GM23338 (cell line): ENCODE results near the gene VSIG4. TPM values are rescaled to one million over a fixed set of nuclear protein-coding genes. Genes with fewer than 3 reads are reported as not detected.

ENCODE experiments used
- ATAC-seq: fragments of 200-7000 bp; cut with Tn5 transposase; 3 replicates; pipeline ENCODE4 v1.9.1; 2020
- DNase-seq: peaks from one replicate; pipeline ENCODE4 v3.0.0-alpha.2; 2015; ENCODE audit warnings: low spot score
- H2AFZ ChIP-seq: fragments of 200-600 bp; sonication (generic); 2 replicates; pipeline ENCODE4 v1.8.0; 2016; ENCODE audit warnings: antibody characterized with exemption, mild to moderate bottlenecking, moderate library complexity
- H3F3A ChIP-seq: fragments of 200-600 bp; sonication (generic); replicated peaks from 2 replicates; pipeline ENCODE4 v1.8.0; 2017; ENCODE audit warnings: antibody characterized with exemption, mixed run types, low read depth
- H3K27ac ChIP-seq: fragments of 200-600 bp; sonication (generic); 2 replicates; pipeline ENCODE4 v1.6.1; 2016; ENCODE audit warnings: low read depth
- H3K27me3 ChIP-seq: fragments of 200-600 bp; sonication (generic); 2 replicates; pipeline ENCODE4 v1.8.0; 2016; ENCODE audit warnings: mild to moderate bottlenecking, mixed run types, moderate library complexity; ENCODE audit not compliant: insufficient read depth
- H3K36me3 ChIP-seq: fragments of 200-600 bp; sonication (generic); 2 replicates; pipeline ENCODE4 v1.8.0; 2016; ENCODE audit warnings: mild to moderate bottlenecking; ENCODE audit not compliant: insufficient read depth
- H3K4me1 ChIP-seq: fragments of 200-600 bp; sonication (generic); 2 replicates; pipeline ENCODE4 v1.8.0; 2016; ENCODE audit warnings: mild to moderate bottlenecking, moderate library complexity; ENCODE audit not compliant: insufficient read depth
- H3K4me2 ChIP-seq: fragments of 200-600 bp; sonication (generic); 2 replicates; pipeline ENCODE4 v1.7.1; 2017; ENCODE audit warnings: mixed run types
- H3K4me3 ChIP-seq: fragments of 200-600 bp; sonication (generic); 2 replicates; pipeline ENCODE4 v1.6.1; 2016; ENCODE audit warnings: mixed run types
- H3K79me2 ChIP-seq: fragments of 200-600 bp; sonication (generic); replicated peaks from 2 replicates; pipeline ENCODE4 v1.8.0; 2017; ENCODE audit warnings: mild to moderate bottlenecking; ENCODE audit not compliant: insufficient read depth
- H3K9me2 ChIP-seq: fragments of 200-600 bp; sonication (generic); 2 replicates; pipeline ENCODE4 v1.8.0; 2017; ENCODE audit not compliant: insufficient read depth
- H4K20me1 ChIP-seq: fragments of 200-600 bp; sonication (generic); replicated peaks from 2 replicates; pipeline ENCODE4 v1.8.0; 2017; ENCODE audit warnings: mild to moderate bottlenecking; ENCODE audit not compliant: insufficient read depth
- H3K27ac Mint-ChIP-seq: 2 replicates; pipeline ENCODE4 v1.8.0; 2020; ENCODE audit warnings: inconsistent platforms, mild to moderate bottlenecking, moderate library complexity, mixed read lengths
- H3K27me3 Mint-ChIP-seq: 3 replicates; pipeline ENCODE4 v1.8.0; 2022; ENCODE audit warnings: low read depth, mild to moderate bottlenecking, moderate library complexity, mixed read lengths, inconsistent platforms; ENCODE audit not compliant: insufficient read depth, poor library complexity
- H3K36me3 Mint-ChIP-seq: 3 replicates; pipeline ENCODE4 v1.8.0; 2021; ENCODE audit warnings: low read depth, mild to moderate bottlenecking, inconsistent platforms, moderate library complexity, mixed read lengths
- H3K4me1 Mint-ChIP-seq: 3 replicates; pipeline ENCODE4 v1.8.0; 2020; ENCODE audit warnings: mild to moderate bottlenecking, inconsistent platforms, mixed read lengths
- H3K4me3 Mint-ChIP-seq: 3 replicates; pipeline ENCODE4 v1.8.0; 2021; ENCODE audit warnings: moderate library complexity, mild to moderate bottlenecking, inconsistent platforms, mixed read lengths
- H3K9me3 Mint-ChIP-seq: 3 replicates; pipeline ENCODE4 v1.8.0; 2020; ENCODE audit warnings: moderate library complexity, mild to moderate bottlenecking, inconsistent platforms, mixed read lengths
- CREB1 ChIP-seq: fragments of 250-450 bp; sonication (Bioruptor Pico); IDR thresholded peaks from 2 replicates; pipeline ENCODE4 v1.5.0; 2020; ENCODE audit warnings: low read depth, mild to moderate bottlenecking, moderate library complexity
- EZH2 ChIP-seq: fragments of 200-600 bp; sonication (generic); IDR thresholded peaks from one replicate; pipeline ENCODE4 v1.8.0; 2017; ENCODE audit warnings: antibody characterized with exemption, mild to moderate bottlenecking, low read depth; ENCODE audit not compliant: unreplicated experiment
- JUNB ChIP-seq: IDR thresholded peaks from one replicate; pipeline ENCODE4 v1.6.1; 2016; ENCODE audit warnings: antibody characterized with exemption; ENCODE audit not compliant: unreplicated experiment
- NANOG ChIP-seq: IDR thresholded peaks from 2 replicates; pipeline ENCODE4 v1.6.1; 2016; ENCODE audit warnings: antibody characterized with exemption, borderline replicate concordance
- POLR2AphosphoS5 ChIP-seq: IDR thresholded peaks from 2 replicates; pipeline ENCODE4 v1.6.1; 2016; ENCODE audit warnings: antibody characterized with exemption, low read depth
- STAT1 ChIP-seq: IDR thresholded peaks from one replicate; pipeline ENCODE4 v1.6.1; 2016; ENCODE audit warnings: antibody characterized with exemption; ENCODE audit not compliant: unreplicated experiment
- ZNF114 ChIP-seq: fragments of 250-450 bp; sonication (Bioruptor Pico); IDR thresholded peaks from 2 replicates; pipeline ENCODE4 v1.5.0; 2020; ENCODE audit warnings: mild to moderate bottlenecking, moderate library complexity
- polyA plus RNA-seq: library from polyadenylated mRNA; unstranded; fragments of >200 nt; fragmentation: Nextera tagmentation; extraction: Ambion mirVana; gene quantifications from 2 replicates; pipeline ENCODE4 v1.2.1, GENCODE V29; 2016
- total RNA-seq: library from RNA; depleted of rRNA; stranded (reverse); fragments of >200 nt; shearing (Covaris generic); gene quantifications from 2 replicates; pipeline ENCODE4 v1.2.3, GENCODE V29; 2014
- TF ChIP-seq, protein P1 (sequence below): IDR thresholded peaks from 2 replicates; pipeline ENCODE4 v1.6.1; 2016; ENCODE audit warnings: antibody characterized with exemption
- TF ChIP-seq, protein P2 (sequence below), 2 experiments: fragments of 200-600 bp in 1 of 2; sonication (generic) in 1 of 2; conservative IDR thresholded peaks; 2 replicates each; pipeline versions ENCODE4 v1.5.1 to v1.6.1; 2016 to 2017; ENCODE audit warnings: antibody characterized with exemption in 2 of 2, low read depth in 2 of 2, mild to moderate bottlenecking in 2 of 2, moderate library complexity in 1 of 2
- TF ChIP-seq, protein P3 (sequence below): IDR thresholded peaks from one replicate; pipeline ENCODE4 v1.6.1; 2018; ENCODE audit warnings: antibody characterized with exemption; ENCODE audit not compliant: unreplicated experiment
- TF ChIP-seq, protein P4 (sequence below): fragments of 250-450 bp; sonication (Bioruptor Pico); IDR thresholded peaks from 2 replicates; pipeline ENCODE4 v1.5.0; 2020; ENCODE audit warnings: mild to moderate bottlenecking, moderate library complexity

The VSIG4 gene
- total and polyA plus RNA-seq, 2 experiments from 2014 or later: not detected

DNA sequence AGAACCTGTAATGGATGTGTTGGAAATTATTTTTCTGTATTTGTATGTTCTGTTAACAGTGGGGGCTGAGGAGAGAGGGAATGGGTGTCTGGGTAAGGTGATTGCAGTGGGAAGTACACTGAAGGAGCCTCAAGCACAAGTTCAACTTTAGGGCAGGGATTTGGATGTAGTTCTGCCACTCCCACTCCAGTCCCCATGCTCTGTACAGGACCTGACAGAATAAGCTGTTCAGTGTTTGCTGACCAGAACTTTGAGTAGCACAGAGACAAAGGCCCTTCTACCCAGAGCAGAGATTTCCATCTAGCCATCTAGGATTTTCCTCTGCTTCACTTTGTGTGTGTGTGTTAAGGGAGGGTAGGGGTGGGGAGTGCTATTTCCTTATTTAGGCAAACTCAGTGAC is 49.2 kb downstream of the VSIG4 start (continued):
- TF ChIP-seq, protein P1, sequence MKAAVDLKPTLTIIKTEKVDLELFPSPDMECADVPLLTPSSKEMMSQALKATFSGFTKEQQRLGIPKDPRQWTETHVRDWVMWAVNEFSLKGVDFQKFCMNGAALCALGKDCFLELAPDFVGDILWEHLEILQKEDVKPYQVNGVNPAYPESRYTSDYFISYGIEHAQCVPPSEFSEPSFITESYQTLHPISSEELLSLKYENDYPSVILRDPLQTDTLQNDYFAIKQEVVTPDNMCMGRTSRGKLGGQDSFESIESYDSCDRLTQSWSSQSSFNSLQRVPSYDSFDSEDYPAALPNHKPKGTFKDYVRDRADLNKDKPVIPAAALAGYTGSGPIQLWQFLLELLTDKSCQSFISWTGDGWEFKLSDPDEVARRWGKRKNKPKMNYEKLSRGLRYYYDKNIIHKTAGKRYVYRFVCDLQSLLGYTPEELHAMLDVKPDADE: no peak
- TF ChIP-seq CREB1 (no peak), EZH2 (no peak), JUNB (no peak), POLR2AphosphoS5 (no peak), ZNF114 (CRISPR knock-in tag) (no peak), STAT1 (no peak)
- TF ChIP-seq, protein P2, sequence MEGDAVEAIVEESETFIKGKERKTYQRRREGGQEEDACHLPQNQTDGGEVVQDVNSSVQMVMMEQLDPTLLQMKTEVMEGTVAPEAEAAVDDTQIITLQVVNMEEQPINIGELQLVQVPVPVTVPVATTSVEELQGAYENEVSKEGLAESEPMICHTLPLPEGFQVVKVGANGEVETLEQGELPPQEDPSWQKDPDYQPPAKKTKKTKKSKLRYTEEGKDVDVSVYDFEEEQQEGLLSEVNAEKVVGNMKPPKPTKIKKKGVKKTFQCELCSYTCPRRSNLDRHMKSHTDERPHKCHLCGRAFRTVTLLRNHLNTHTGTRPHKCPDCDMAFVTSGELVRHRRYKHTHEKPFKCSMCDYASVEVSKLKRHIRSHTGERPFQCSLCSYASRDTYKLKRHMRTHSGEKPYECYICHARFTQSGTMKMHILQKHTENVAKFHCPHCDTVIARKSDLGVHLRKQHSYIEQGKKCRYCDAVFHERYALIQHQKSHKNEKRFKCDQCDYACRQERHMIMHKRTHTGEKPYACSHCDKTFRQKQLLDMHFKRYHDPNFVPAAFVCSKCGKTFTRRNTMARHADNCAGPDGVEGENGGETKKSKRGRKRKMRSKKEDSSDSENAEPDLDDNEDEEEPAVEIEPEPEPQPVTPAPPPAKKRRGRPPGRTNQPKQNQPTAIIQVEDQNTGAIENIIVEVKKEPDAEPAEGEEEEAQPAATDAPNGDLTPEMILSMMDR (conservative IDR thresholded peaks at IDR 0.05; ENCODE audit: low read depth in 2 of 2): no peak

DNA sequence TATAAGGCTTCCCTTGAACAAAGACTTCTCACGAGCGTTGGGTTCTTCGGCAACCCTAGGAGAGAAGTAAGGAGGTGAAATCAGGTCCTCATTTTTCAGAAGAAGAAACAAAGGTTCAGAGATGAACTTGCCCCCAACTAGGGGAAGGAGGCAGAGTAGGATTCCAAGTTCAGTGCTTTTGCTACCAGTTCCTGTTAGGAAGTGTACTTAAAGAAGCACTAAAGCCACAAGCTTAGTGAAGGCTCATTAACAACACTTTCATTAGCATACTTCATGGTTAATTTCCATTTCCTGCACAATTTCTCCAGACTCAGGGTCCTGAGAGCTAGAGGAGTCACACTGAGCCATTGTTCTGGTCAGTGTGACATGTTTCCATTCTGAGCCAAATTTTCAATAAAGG is 52.1 kb downstream of the VSIG4 start:
- Mint-ChIP-seq H3K4me3 (no peak overlapping the region), H3K27ac (no peak overlapping the region), H3K9me3 (no peaks in the 10 kb centered on the region), H3K4me1 (peaks cover 9% of the 10 kb centered on the region; the same call in 2 of the 3 replicates), H3K27me3 (no peaks in the 10 kb centered on the region), H3K36me3 (no peaks in the 10 kb centered on the region)
- no peak for DNase-seq
- no peak for ATAC-seq
- Histone ChIP-seq H3K79me2 (no peaks in the 10 kb centered on the region), H4K20me1 (no peaks in the 10 kb centered on the region), H3K4me2 (no peak overlapping the region), H3K9me2 (no peaks in the 10 kb centered on the region), H3K4me1 (no peaks in the 10 kb centered on the region), H3F3A (no peaks in the 10 kb centered on the region), H2AFZ (no peak overlapping the region), H3K27me3 (no peaks in the 10 kb centered on the region), H3K4me3 (no peak overlapping the region), H3K27ac (no peak overlapping the region), H3K36me3 (no peaks in the 10 kb centered on the region)
- TF ChIP-seq, protein P3, sequence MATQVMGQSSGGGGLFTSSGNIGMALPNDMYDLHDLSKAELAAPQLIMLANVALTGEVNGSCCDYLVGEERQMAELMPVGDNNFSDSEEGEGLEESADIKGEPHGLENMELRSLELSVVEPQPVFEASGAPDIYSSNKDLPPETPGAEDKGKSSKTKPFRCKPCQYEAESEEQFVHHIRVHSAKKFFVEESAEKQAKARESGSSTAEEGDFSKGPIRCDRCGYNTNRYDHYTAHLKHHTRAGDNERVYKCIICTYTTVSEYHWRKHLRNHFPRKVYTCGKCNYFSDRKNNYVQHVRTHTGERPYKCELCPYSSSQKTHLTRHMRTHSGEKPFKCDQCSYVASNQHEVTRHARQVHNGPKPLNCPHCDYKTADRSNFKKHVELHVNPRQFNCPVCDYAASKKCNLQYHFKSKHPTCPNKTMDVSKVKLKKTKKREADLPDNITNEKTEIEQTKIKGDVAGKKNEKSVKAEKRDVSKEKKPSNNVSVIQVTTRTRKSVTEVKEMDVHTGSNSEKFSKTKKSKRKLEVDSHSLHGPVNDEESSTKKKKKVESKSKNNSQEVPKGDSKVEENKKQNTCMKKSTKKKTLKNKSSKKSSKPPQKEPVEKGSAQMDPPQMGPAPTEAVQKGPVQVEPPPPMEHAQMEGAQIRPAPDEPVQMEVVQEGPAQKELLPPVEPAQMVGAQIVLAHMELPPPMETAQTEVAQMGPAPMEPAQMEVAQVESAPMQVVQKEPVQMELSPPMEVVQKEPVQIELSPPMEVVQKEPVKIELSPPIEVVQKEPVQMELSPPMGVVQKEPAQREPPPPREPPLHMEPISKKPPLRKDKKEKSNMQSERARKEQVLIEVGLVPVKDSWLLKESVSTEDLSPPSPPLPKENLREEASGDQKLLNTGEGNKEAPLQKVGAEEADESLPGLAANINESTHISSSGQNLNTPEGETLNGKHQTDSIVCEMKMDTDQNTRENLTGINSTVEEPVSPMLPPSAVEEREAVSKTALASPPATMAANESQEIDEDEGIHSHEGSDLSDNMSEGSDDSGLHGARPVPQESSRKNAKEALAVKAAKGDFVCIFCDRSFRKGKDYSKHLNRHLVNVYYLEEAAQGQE: no peak
- TF ChIP-seq NANOG (no peak), ZNF114 (CRISPR knock-in tag) (no peak), JUNB (no peak), STAT1 (no peak), EZH2 (no peak), POLR2AphosphoS5 (no peak)
- TF ChIP-seq, protein P4, sequence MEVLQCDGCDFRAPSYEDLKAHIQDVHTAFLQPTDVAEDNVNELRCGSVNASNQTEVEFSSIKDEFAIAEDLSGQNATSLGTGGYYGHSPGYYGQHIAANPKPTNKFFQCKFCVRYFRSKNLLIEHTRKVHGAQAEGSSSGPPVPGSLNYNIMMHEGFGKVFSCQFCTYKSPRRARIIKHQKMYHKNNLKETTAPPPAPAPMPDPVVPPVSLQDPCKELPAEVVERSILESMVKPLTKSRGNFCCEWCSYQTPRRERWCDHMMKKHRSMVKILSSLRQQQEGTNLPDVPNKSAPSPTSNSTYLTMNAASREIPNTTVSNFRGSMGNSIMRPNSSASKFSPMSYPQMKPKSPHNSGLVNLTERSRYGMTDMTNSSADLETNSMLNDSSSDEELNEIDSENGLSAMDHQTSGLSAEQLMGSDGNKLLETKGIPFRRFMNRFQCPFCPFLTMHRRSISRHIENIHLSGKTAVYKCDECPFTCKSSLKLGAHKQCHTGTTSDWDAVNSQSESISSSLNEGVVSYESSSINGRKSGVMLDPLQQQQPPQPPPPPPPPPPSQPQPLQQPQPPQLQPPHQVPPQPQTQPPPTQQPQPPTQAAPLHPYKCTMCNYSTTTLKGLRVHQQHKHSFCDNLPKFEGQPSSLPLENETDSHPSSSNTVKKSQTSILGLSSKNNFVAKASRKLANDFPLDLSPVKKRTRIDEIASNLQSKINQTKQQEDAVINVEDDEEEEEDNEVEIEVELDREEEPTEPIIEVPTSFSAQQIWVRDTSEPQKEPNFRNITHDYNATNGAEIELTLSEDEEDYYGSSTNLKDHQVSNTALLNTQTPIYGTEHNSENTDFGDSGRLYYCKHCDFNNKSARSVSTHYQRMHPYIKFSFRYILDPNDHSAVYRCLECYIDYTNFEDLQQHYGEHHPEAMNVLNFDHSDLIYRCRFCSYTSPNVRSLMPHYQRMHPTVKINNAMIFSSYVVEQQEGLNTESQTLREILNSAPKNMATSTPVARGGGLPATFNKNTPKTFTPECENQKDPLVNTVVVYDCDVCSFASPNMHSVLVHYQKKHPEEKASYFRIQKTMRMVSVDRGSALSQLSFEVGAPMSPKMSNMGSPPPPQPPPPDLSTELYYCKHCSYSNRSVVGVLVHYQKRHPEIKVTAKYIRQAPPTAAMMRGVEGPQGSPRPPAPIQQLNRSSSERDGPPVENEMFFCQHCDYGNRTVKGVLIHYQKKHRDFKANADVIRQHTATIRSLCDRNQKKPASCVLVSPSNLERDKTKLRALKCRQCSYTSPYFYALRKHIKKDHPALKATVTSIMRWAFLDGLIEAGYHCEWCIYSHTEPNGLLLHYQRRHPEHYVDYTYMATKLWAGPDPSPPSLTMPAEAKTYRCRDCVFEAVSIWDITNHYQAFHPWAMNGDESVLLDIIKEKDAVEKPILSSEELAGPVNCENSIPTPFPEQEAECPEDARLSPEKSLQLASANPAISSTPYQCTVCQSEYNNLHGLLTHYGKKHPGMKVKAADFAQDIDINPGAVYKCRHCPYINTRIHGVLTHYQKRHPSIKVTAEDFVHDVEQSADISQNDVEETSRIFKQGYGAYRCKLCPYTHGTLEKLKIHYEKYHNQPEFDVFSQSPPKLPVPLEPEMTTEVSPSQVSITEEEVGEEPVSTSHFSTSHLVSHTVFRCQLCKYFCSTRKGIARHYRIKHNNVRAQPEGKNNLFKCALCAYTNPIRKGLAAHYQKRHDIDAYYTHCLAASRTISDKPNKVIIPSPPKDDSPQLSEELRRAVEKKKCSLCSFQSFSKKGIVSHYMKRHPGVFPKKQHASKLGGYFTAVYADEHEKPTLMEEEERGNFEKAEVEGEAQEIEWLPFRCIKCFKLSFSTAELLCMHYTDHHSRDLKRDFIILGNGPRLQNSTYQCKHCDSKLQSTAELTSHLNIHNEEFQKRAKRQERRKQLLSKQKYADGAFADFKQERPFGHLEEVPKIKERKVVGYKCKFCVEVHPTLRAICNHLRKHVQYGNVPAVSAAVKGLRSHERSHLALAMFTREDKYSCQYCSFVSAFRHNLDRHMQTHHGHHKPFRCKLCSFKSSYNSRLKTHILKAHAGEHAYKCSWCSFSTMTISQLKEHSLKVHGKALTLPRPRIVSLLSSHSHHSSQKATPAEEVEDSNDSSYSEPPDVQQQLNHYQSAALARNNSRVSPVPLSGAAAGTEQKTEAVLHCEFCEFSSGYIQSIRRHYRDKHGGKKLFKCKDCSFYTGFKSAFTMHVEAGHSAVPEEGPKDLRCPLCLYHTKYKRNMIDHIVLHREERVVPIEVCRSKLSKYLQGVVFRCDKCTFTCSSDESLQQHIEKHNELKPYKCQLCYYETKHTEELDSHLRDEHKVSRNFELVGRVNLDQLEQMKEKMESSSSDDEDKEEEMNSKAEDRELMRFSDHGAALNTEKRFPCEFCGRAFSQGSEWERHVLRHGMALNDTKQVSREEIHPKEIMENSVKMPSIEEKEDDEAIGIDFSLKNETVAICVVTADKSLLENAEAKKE (CRISPR knock-in tag): no peak
- TF ChIP-seq, protein P1: no peak
